IMR-90 (cell line): ENCODE results near the gene PSME3. TPM values are rescaled to one million over a fixed set of nuclear protein-coding genes. Genes with fewer than 3 reads are reported as not detected.

Source experiments
- ATAC-seq: fragments of 200-7000 bp; cut with Tn5 transposase; 2 replicates; pipeline ENCODE4 v1.9.1; 2020; ENCODE audit warnings: low read depth, mild to moderate bottlenecking, moderate library complexity
- BruUV-seq: library from RNA; stranded (reverse); fragments of 400-500 nt; replicated peaks from 2 replicates; lab custom pipeline; 2021; lab: Mats Ljungman, UMichigan
- CTCF ChIA-PET: fragments of 300-600 bp; formaldehyde crosslinking; extraction: SDS; loops from one replicate; lab custom pipeline; 2021; ENCODE audit warnings: antibody characterized with exemption; lab: Yijun Ruan, JAX
- POLR2A ChIA-PET: fragments of 300-600 bp; sonication (Branson Sonifier 250); formaldehyde crosslinking; loops from one replicate; lab custom pipeline; 2022; ENCODE audit warnings: antibody characterized with exemption; ENCODE audit not compliant: unreplicated experiment; lab: Charles Lee
- DNase-seq: peaks from one replicate; pipeline ENCODE4 v3.0.0; 2013
- H2AFZ ChIP-seq: replicated peaks from 2 replicates; pipeline ENCODE3; 2013; ENCODE audit warnings: low read length, mild to moderate bottlenecking; ENCODE audit not compliant: poor library complexity
- H2AK5ac ChIP-seq: 2 replicates; pipeline ENCODE4 v1.6.1; 2013; ENCODE audit warnings: low read depth, low read length, inconsistent platforms
- H2AK9ac ChIP-seq: replicated peaks from 2 replicates; pipeline ENCODE3; 2013; ENCODE audit warnings: mild to moderate bottlenecking, low read depth, low read length, moderate library complexity; ENCODE audit not compliant: poor library complexity
- H2BK120ac ChIP-seq: 2 replicates; pipeline ENCODE4 v1.6.1; 2013; ENCODE audit warnings: low read depth, low read length, inconsistent platforms
- H2BK15ac ChIP-seq: 3 replicates; pipeline ENCODE4 v1.6.1; 2013; ENCODE audit warnings: low read depth, low read length, inconsistent platforms
- H2BK20ac ChIP-seq: 2 replicates; pipeline ENCODE4 v1.6.1; 2013; ENCODE audit warnings: low read depth, mild to moderate bottlenecking, inconsistent platforms, low read length, moderate library complexity
- H2BK5ac ChIP-seq: 2 replicates; pipeline ENCODE4 v1.6.1; 2013; ENCODE audit warnings: mild to moderate bottlenecking, low read depth, low read length, inconsistent platforms; ENCODE audit not compliant: poor library complexity, severe bottlenecking
- H3K14ac ChIP-seq: replicated peaks from 2 replicates; pipeline ENCODE4 v1.6.1; 2013; ENCODE audit warnings: low read depth, low read length, inconsistent platforms
- H3K18ac ChIP-seq: 2 replicates; pipeline ENCODE4 v1.6.1; 2013; ENCODE audit warnings: low read depth, low read length, control low read depth
- H3K23ac ChIP-seq: 2 replicates; pipeline ENCODE4 v1.6.1; 2013; ENCODE audit warnings: low read depth, low read length, inconsistent platforms
- H3K27ac ChIP-seq: 2 replicates; pipeline ENCODE4 v1.5.1; 2013; ENCODE audit warnings: mild to moderate bottlenecking, control low read depth, low read length; ENCODE audit not compliant: insufficient read depth
- H3K27me3 ChIP-seq: 2 replicates; pipeline ENCODE4 v1.6.1; 2013; ENCODE audit warnings: low read length; ENCODE audit not compliant: control insufficient read depth, insufficient read depth
- H3K36me3 ChIP-seq: 2 replicates; pipeline ENCODE4 v1.6.1; 2013; ENCODE audit warnings: low read length, mixed read lengths; ENCODE audit not compliant: control insufficient read depth, insufficient read depth
- H3K4ac ChIP-seq: 2 replicates; pipeline ENCODE4 v1.6.1; 2013; ENCODE audit warnings: low read depth, low read length, inconsistent platforms
- H3K4me1 ChIP-seq: 2 replicates; pipeline ENCODE4 v1.6.1; 2013; ENCODE audit warnings: low read length, mixed read lengths; ENCODE audit not compliant: control insufficient read depth, insufficient read depth
- H3K4me2 ChIP-seq: 2 replicates; pipeline ENCODE4 v1.6.1; 2013; ENCODE audit warnings: low read depth, mild to moderate bottlenecking, control low read depth, low read length, moderate library complexity
- H3K4me3 ChIP-seq: 2 replicates; pipeline ENCODE4 v1.5.1; 2013; ENCODE audit warnings: low read depth, mild to moderate bottlenecking, control low read depth, low read length, moderate library complexity; ENCODE audit not compliant: insufficient read depth
- H3K56ac ChIP-seq: 2 replicates; pipeline ENCODE4 v1.6.1; 2013; ENCODE audit warnings: low read length, inconsistent platforms; ENCODE audit not compliant: insufficient read depth; ENCODE audit errors: extremely low read depth
- H3K79me1 ChIP-seq, 2 experiments: 2 replicates each; pipeline ENCODE4 v1.6.1; 2013; ENCODE audit warnings: low read length in 2 of 2, inconsistent platforms in 1 of 2, low read depth in 1 of 2
- H3K9ac ChIP-seq: 2 replicates; pipeline ENCODE4 v1.6.1; 2013; ENCODE audit warnings: low read depth, low read length, control low read depth
- H3K9me1 ChIP-seq: 2 replicates; pipeline ENCODE4 v1.6.1; 2013; ENCODE audit warnings: low read length, inconsistent platforms; ENCODE audit not compliant: insufficient read depth
- H3K9me3 ChIP-seq: 2 replicates; pipeline ENCODE4 v1.6.1; 2013; ENCODE audit warnings: low read length; ENCODE audit not compliant: control insufficient read depth, insufficient read depth
- H4K20me1 ChIP-seq: 2 replicates; pipeline ENCODE4 v1.6.1; 2013; ENCODE audit warnings: low read length, inconsistent platforms; ENCODE audit not compliant: insufficient read depth
- H4K5ac ChIP-seq: 2 replicates; pipeline ENCODE4 v1.6.1; 2013; ENCODE audit warnings: mild to moderate bottlenecking, low read depth, low read length, control low read depth
- H4K8ac ChIP-seq, 2 experiments: 2 replicates each; pipeline ENCODE4 v1.6.1; 2013; ENCODE audit warnings: low read depth in 2 of 2, low read length in 2 of 2, control low read depth in 1 of 2, inconsistent platforms in 1 of 2
- H4K91ac ChIP-seq: 2 replicates; pipeline ENCODE4 v1.6.1; 2013; ENCODE audit warnings: low read depth, low read length, inconsistent platforms; ENCODE audit not compliant: insufficient read depth
- BHLHE40 ChIP-seq: fragments of 150-350 bp; IDR thresholded peaks from 2 replicates; pipeline ENCODE4 v1.6.1; 2016; ENCODE audit warnings: mild to moderate bottlenecking, low read depth, low read length
- POLR2A ChIP-seq: IDR thresholded peaks from 2 replicates; pipeline ENCODE4 v1.6.1; 2012; ENCODE audit warnings: mild to moderate bottlenecking, low read depth, low read length
- RFX5 ChIP-seq: IDR thresholded peaks from 2 replicates; pipeline ENCODE4 v1.8.0; 2012; ENCODE audit warnings: low read depth, mild to moderate bottlenecking, low read length, moderate library complexity
- SMC3 ChIP-seq: fragments of 150-350 bp; IDR thresholded peaks from 2 replicates; pipeline ENCODE4 v1.6.1; 2016; ENCODE audit warnings: low read depth, mild to moderate bottlenecking, antibody characterized with exemption, low read length, moderate library complexity
- WGBS, 2 experiments: methylation state at CpG; one replicate each; pipeline versions ENCODE4 v1.1.5 to v1.1.7; 2013; ENCODE audit warnings: missing lambda C conversion rate in 2 of 2; ENCODE audit not compliant: insufficient read length in 1 of 2; ENCODE audit errors: extremely low coverage in 2 of 2; 5-methylcytosine and 5-hydroxymethylcytosine counted together
- dilution Hi-C: fragments of 300-500 bp; cut with HindIII; formaldehyde crosslinking; loops from one replicate; pipeline ENCODE4 v1.14.3; 2018; ENCODE audit warnings: low sequenced_read_pairs; ENCODE audit not compliant: unreplicated experiment
- in situ Hi-C: fragments of 300-500 bp; cut with MboI; formaldehyde crosslinking; loops from 3 replicates; pipeline ENCODE4 v1.14.3; 2019; ENCODE audit warnings: low sequenced_read_pairs, inconsistent platforms, mixed read lengths
- intact Hi-C: fragments of 100-400 bp; cut with micrococcal nuclease; formaldehyde crosslinking; loops from 2 replicates; pipeline ENCODE4 v1.10.0; 2022
- polyA plus RNA-seq, 3 experiments: library from polyadenylated mRNA; depleted of rRNA; stranded (reverse); fragments of >200 nt; gene quantifications; 2 replicates each; pipeline ENCODE4 v1.2.3, GENCODE V29; 2012; ENCODE audit warnings: low replicate concordance in 1 of 3
- total RNA-seq: library from RNA; depleted of rRNA; stranded (reverse); fragments of >200 nt; gene quantifications from 2 replicates; pipeline ENCODE4 v1.2.3, GENCODE V29; 2012

Gene PSME3
- total and polyA plus RNA-seq, 2 of the 4 experiments (the other 2 are of a cell fraction) = 72.4 to 100 TPM

DNA sequence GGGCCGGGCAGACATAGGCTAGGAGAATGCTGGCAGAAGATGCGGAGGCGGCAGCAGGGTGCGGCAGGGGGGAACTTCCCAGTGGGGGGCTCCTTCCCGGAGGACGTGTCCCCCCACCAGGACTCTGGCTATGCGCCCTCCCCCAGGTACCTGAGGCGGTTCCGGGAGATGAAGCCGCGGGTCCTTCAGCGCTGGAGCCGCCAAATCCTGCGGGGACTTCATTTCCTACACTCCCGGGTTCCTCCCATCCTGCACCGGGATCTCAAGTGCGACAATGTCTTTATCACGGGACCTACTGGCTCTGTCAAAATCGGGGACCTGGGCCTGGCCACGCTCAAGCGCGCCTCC is 49.4 kb upstream of the PSME3 start:
- Histone ChIP-seq H3K9me3 (no peaks in the 10 kb centered on the region), H3K23ac (peak overlapping the region; percentile 75; the same call in 1 of the 2 replicates), H4K20me1 (no peaks in the 10 kb centered on the region), H2AK9ac (peak overlapping the region; percentile 98), H4K5ac (no peak overlapping the region), H3K27ac (no peak overlapping the region; the same call in 1 of the 2 replicates), H3K9ac (no peak overlapping the region), H3K79me1 (peaks cover 0 to 47% of the 10 kb centered on the region in 2 experiments), H3K56ac (no peak overlapping the region), H2AFZ (peak overlapping the region; percentile 85), H2BK5ac (peak overlapping the region; percentile 36), H3K9me1 (peaks cover 31% of the 10 kb centered on the region), H4K91ac (peak overlapping the region; percentile 43; the same call in 1 of the 2 replicates), H3K4me2 (no peak overlapping the region), H2BK120ac (peak overlapping the region; percentile 93), H3K4ac (peak overlapping the region; percentile 92), H4K8ac (peak overlapping the region; percentile 37 to 85; a peak in 1 of 4 replicates), H2AK5ac (peak overlapping the region; percentile 98), H2BK15ac (peak overlapping the region; percentile 66; the same call in 2 of the 3 replicates), H3K4me3 (no peak overlapping the region), H3K18ac (no peak overlapping the region), H3K27me3 (no peaks in the 10 kb centered on the region), H3K4me1 (peaks cover 26% of the 10 kb centered on the region), H3K14ac (peak overlapping the region; percentile 90), H3K36me3 (peaks cover 11% of the 10 kb centered on the region), H2BK20ac (peak overlapping the region; percentile 92)
- BruUV-seq = no TSS peak
- TF ChIP-seq BHLHE40 (no peak), SMC3 (no peak), POLR2A (no peak), RFX5 (no peak)
- no peak for DNase-seq
- WGBS, 2 experiments = 26% methylated on average over 9 of the region's 22 CpGs; no CpG with 5 or more reads in 1 of the 2 experiments
- in situ Hi-C loops (no loop called here), dilution Hi-C loops (no loop called here), intact Hi-C loops (no loop called here)
- POLR2A ChIA-PET = no interaction called here
- CTCF ChIA-PET = interaction anchor here (0.5 kb wide), 1 partner anchor 201 kb away, joined by 4 read pairs; no protein-coding TSS in a partner anchor
- ATAC-seq = no peak
